HG02571 (cell line): ENCODE results near the gene TAB3.

Source experiments
- ATAC-seq: cut with Tn5 transposase; IDR thresholded peaks from one replicate; pipeline ENCODE4 v1.9.1; 2021; ENCODE audit warnings: mild to moderate bottlenecking, moderate library complexity; ENCODE audit not compliant: unreplicated experiment

The TAB3 gene, protein sequence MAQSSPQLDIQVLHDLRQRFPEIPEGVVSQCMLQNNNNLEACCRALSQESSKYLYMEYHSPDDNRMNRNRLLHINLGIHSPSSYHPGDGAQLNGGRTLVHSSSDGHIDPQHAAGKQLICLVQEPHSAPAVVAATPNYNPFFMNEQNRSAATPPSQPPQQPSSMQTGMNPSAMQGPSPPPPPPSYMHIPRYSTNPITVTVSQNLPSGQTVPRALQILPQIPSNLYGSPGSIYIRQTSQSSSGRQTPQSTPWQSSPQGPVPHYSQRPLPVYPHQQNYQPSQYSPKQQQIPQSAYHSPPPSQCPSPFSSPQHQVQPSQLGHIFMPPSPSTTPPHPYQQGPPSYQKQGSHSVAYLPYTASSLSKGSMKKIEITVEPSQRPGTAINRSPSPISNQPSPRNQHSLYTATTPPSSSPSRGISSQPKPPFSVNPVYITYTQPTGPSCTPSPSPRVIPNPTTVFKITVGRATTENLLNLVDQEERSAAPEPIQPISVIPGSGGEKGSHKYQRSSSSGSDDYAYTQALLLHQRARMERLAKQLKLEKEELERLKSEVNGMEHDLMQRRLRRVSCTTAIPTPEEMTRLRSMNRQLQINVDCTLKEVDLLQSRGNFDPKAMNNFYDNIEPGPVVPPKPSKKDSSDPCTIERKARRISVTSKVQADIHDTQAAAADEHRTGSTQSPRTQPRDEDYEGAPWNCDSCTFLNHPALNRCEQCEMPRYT

DNA sequence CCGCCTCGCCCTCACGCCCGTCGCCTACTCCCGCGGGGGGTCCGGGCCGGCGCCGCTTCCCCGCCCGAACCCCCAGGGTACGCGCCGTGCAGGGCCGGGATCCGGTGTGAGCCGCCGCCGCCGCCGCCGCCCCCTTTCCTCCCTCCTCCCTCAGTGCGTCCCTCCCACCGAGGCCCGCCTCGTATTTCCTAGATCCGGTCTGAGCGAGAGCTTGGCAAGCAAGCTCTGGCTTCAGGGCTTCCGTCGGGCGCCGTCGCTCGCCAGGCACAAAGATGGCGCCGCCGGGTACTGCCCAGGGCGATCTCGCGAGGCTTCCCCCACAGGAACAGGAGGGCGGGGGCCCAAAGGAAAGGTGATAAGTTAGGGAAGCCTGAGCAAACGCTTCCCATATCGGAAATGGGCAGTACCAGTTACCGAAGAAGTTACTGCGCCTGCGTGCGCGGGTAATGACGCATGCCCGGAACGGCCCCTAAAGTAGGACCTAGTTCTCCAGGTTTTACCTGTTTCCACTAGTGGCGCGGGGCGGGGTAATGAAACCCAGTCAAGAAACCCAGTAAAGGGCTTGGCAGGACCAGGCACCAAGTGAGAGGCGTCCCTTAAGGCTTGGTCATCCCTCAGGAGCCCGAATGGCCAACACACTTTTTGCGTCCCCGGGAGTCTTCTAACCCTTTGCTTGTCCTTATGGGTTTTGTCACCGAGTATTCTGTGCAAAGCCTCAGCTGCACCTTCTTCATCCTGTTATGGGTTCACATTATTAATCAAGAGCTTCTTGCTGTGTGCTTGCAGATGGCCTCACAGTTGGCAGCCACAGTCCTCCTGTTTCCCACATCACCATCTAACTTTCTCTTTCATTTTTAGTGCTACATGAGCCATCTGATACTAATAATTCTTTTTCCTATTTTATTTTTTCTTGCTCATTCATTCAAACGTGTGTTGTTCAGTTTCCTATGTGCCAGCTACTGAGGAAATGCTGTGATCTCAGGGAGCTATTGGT lies at the start of gene TAB3:
Gene TAB3 (minus strand): TSS at position 108 of the 994 bp plus-strand sequence. CDS start 29,666 bp downstream, outside the sequence.
- peak; percentile 92 for ATAC-seq

DNA sequence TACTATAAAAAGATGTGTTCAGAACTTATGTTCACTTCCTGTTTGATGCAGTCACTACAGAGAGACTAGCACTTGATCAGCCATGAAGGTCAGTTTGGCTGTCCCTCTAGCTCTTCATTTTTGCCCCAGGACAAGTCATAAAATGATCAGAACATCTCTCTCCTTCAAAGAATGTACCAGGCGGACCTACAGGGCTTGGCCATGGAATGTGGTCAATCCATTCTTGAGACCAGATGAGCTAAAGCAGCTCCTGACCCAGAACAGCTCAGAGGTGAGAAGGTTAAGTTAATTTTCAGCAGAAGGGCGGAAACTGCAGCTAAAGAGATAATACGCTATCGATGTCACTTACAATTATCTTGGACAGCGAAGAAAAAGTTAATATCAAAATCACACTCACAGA lies 49.2 kb upstream of the TAB3 start:
- ATAC-seq = no peak

DNA sequence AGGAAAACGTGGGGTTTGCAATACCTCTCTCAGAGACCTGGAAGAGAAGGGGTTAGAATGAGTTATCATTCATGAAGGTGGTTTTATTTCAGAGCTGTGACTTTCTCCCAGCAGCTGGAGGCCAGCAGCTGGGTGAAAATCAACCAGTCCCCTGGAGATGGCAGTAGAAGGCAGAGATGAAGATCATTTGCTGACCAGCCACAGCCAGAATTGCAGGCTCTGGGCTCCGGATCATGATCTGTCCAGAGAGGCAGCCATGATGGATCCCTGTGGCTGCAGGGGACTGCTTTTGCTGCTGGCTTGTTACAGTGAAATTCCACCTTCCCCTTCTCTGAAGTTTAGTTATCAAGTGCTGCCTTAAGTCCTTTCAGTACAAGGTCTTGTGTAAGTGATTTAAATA lies 46.9 kb upstream of the TAB3 start:
- no peak for ATAC-seq

DNA sequence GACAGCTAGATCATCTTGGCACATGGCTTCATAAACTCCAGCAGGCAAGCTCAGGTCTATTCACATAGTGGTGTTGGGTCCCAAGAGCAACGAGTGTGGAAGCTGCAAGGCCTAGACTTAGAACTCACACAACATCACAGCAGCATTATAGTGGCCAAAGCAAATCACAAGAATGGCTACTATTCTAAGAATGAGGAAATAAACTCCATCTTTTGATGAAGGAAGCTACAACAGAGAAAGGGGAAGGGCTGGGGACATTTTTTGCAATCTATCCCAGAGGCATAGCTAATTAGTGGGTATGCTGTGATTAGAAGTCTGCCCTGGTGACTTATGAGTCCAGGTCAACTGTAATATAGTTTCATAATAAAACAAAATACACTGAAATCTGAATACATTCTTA lies 42.9 kb upstream of the TAB3 start:
- no peak for ATAC-seq

DNA sequence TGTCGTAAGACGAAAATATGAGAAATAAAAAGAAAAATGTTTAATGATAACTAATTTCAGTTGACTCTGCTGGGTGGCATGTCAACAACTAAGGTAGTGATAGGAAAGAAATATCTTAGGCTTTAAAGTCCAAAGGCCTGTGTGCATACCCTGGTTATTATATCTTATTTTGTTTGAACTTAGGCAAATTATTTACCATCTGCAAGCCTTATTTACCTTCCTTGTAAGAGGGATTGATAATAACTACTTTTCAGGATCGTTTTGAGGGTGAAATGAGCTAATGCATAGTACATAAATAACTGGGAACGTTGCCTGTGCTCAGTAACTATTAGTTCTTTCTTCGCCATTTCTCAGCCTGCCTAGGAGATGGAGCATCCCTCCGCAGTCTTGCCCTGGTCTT lies 41.6 kb upstream of the TAB3 start:
- ATAC-seq = no peak

DNA sequence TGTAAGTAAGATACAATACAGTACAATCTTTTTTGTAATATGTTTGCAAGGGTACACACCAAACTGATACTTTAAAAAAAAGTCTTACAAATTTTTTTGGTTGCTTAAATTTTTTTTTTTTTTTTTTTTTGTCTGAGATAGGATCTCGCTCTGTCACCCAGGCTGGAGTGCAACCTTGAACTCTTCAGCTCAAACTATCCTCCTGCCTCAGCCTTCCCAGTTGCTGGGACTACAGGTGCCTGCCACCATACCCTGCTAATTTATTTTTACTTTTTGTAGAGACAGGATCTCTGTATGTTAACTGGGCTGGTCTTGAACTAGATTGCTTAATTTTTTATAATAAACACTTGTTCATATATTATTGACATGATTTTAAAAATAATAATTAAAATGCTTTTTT lies 41.1 kb upstream of the TAB3 start:
- no peak for ATAC-seq

DNA sequence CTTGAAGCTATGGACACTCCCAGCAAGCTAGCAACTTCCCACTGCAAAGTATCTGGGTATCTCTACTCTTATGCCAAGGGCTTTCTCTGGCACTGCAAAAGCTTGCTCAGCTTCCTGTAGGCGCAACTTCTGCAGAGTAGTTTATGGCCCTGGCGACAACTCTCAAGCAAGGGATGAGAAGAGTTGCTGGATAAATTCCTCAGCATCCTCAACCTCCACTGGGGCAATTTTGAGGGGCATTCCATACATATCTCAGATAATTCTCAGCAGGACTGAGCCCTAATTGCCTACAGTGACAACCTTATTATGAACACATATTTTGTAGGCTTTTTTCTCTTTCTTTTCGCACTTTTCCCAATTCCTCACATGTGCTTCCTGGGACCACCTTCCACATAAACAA lies 31.2 kb upstream of the TAB3 start:
- no peak for ATAC-seq

DNA sequence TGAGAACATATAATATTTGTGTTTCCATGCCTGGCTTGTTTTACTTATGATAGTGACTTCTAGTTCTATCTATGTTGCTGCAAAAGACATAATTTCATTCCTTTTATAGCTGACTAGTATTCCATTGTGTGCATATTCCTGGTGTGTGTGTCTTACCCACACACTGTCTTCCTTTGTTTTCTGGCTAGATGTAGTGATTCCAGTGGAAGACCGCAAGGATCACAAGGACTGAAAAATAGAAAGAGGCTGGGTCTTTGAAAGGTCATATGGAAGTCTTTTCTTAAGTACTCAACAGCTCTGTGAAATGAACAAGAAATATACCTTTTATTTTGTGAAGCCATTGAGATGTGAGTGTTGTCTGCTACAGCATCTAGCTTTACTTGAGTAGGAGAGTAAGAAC lies 29.4 kb upstream of the TAB3 start:
- ATAC-seq = no peak

DNA sequence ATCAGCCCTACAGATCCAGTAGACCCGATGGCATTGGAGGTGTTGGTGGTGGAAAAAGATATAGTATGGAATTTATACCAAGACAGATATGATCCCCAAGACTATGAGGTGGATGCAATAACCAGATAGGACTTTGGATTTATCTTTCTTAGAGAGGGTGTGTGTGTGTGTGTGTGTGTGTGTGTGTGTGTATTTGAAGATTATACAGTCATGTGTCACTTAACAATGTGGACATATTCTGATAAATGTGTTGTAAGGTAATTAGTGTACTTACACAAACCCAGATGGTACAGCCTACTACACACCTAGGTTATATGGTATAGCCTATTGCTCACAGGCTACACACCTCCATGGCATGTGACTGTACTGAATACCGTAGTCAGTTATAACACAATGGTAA lies 24.4 kb upstream of the TAB3 start:
- no peak for ATAC-seq

DNA sequence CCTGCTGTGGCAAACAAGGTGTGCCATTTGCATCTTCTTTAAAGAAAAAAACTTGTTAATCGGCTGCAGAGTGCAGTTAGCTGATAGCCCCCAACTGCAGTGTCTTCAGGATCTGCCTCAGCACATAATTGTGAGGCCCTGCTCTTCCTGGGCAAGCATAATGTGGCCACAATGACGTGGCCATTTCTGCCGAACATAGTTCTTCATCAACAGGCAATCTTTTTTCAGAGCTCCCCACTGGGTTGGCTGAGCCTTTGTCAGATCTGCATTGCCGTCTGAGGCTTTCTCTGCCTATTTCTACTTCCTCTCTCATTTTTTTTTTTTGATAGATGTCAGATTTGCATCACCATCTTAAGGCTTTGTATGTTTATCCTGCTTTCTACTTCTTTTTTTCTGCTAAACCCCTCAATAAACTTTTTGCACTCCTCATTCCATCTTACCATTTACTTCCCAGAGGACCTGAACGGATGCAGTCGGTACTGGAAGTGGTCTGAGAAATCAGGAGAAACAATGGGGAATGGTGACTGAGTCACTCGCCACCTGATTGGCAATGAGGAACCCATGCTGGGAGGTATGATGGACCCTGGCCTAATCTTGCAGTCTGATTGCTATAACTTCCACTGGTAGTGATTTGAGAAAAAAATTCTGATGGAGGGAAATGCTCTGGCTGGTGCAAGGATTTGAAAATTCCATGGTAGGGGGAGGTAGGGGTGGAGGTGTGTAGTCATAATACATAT lies 21.2 kb upstream of the TAB3 start:
- ATAC-seq = no peak

DNA sequence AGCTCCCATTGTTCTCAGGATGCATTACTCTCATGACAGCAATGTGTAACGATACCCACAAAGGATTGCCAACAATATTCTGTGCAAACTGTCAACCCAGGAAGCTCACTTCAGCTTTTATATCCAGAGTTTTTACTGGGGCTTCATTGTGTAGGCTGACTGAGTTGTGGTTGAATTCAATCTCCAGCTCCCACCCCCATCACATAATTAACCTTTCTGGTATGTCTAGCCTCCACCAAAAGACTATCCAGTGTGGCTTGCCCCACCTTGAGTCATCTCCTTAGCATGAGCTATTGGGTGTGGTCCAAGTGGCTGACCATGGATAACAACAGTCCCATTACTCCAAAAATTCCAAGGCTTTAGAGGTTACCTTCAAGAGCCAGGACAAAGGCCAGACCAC lies 17.7 kb upstream of the TAB3 start:
- ATAC-seq = no peak

DNA sequence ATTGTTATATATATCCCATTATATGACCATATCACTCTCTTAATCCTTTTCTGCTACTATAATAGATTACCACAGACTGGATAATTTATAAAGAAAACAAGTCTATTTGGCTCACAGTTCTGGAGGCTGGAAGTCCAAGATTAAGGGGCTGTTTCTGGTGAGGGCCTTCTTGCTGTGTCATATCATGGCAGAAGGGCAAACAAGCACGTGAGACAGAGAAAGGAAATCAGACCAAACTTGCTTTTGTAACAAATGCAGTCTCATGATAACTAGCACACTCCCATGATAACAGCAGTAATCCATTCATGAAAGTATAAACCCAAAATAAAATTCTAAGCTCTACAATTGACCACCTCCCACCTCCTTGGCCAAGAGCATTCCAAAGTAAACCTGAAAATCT lies 16.3 kb upstream of the TAB3 start:
- ATAC-seq = no peak

DNA sequence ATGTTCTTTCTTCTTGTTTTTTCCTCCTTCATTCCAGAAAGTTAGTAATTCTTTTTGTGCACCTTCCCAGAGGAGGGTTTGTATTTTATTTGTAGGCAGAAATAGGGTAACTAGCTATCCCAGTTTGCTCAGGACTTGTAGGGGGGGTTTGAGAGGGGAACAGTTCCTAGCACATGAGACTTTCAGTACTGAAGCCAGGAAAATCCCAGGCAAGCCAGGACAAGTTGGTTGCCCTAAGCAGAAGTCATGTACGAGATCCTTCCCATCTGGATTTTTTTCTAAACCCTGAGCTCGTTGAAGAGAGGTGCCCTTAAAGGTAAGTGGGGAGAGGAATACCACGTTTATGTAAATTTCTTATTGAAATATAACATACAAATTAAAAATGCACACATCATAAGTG lies 15.6 kb upstream of the TAB3 start:
- ATAC-seq = no peak

DNA sequence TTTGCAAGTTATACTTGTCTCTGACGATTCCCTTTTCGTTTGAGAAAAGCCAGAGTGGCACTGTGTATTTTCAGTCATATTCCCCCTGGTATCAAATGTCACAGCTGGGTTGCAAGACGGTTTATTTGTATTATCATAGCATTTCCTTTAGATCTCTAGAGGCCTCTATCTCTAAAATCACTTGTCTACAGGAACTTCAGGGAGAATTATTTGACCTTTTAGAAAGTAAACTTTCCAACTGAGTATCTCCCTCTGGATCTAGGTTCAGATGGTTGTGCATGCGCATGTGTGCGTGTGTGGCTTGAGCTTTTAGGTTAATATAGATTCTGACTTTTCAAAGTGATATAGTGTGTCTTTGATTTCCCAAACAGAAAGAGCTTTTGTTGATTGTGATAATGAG lies 15.1 kb upstream of the TAB3 start:
- no peak for ATAC-seq

DNA sequence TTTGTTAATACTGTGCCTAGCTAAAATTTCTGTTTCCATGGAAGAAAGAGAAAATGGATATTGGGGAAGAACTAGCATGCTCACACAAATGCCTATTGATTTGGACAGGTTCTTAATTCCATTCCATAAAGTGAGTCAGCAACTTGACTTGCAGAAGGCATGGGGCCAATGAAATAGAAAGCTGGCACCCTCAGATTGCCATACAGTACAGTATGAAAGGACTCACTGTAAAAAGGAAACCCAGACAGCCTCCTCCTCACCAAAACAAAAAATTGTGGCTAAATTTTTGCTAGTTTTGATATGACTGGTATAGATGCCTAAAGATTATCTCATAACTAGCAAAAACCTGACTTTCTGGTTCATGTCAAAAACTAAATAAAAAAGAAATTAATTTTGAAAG lies 11.2 kb upstream of the TAB3 start:
- ATAC-seq = no peak

DNA sequence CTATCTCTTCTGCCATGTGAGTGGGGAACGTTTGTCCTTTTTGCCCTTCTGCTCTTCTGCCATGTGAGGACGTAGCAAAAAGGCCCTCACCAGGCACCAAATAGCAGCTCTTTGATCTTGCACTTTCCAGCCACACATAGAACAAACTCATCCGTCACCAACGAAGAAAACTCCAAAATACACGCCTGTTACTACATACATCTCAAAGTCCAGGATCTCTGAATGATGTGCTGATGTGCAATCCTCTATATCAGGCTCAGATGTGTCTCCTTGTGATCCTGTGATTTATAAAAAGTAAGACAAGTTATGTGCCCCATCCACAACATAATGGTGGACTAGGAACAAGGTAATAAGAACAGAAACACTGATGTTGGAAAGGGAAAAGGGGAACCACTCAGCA lies 9.8 kb upstream of the TAB3 start:
- no peak for ATAC-seq

DNA sequence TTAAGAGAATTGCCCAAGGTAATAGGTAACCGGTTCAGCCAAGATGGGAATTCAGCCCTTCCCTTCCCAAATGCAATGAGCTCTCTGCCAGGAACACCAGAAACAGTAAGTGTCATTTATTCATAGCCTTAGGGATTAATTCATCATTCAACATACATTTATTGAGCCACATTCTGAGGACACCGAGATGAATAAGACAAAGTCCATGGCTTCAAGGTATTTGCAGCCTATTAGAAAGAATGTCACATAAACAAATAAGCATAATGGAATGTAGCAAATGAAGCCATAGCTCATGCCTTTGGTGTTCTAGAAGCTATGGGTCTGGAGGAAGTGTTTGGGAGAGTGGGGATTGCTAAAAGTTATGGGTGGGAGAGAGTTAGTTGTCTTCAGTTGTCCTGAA lies 6.3 kb upstream of the TAB3 start:
- no peak for ATAC-seq

DNA sequence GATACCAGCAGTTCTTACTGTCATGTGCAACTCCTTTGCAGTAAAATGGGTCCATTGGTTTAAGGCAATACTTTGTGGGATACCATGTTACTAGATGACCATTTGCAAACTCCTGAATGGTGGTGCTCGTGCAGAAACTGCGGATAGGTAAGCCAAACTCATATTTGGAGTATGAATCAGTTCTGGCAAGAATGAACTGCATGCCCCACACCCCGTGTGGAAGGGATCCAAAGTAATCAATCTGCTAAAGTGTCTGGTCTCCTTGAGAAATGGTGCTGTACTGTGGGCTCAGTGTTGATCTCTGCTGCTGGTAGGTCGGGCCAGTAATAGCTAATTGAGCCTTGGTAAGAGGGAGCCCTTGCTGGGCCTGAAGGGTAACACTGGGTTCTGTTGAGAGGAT lies 4.2 kb upstream of the TAB3 start:
- no peak for ATAC-seq

DNA sequence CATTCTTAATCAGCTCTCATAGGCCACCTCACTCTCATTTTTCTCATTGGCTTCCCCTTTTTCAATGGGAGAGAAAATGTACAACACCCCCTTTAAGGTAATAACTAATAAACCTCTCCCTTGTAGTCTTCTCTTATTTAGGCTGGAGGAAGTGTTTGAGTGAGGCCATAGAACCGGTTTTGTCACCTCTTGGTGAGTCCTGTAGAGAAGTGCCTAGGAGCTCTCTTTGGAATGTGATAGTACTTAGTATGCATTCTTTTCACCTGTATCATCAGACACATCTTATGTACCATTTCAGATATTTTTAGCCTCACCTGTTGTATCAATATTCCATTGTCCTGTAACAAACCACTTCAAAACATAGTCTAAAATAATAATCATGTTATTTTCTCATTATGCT lies 3.5 kb upstream of the TAB3 start:
- ATAC-seq = no peak

DNA sequence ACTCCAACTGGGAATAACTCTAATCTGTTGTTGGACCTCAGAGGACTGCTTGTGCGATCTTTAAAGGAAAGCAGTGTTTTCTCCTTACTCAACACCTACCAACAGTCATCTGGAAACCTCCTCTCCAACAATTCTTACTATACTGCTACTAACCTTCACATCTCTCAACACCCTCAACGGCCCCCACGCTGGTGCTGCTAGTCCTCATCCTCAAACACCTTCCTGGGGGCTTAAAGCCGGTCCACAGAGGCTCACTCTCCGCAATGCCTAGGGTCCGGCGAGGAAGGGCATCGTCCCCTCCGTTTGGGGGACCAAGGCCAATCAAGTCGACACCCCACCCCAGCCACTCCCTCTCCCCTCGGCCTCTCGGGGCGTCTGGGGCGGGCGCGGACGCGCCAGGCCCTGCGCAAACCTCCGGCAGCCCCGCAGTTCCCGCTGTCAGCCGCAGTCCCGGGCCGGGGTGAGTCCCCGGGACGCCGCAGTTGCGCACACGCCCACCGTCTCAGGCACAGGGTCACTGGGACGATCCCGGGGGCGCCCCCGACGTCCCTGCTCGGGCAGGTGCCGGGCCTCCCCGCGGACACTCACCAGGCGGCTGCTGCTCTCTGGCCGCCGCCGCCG lies 418 bp downstream of the TAB3 start:
- peak; percentile 22 for ATAC-seq
